ENCODE results near the gene TOMM22.

The TOMM22 gene

GRCh38 chr22:38697425-38698089, 15.8 kb downstream of the TOMM22 start:
- no peaks in the 10 kb centered on the region for H3K27me3 ChIP-seq (ENCODE audit: low read depth, low read length)
- peak overlapping the region; percentile 4 to 69 for H3K4me3 ChIP-seq (ENCODE audit: low read depth in 1 of 2, low read length in 2 of 2)
- peaks cover 19 to 34% of the 10 kb centered on the region in 2 donors for H3K4me1 ChIP-seq (ENCODE audit: control insufficient read depth in 1 of 2, insufficient read depth in 2 of 2, low read length in 2 of 2)
- H3K36me3 ChIP-seq (ENCODE audit: control insufficient read depth in 1 of 2, insufficient read depth in 2 of 2, low read length in 2 of 2), result peaks cover 0 to 5% of the 10 kb centered on the region in 2 donors
- no peaks in the 10 kb centered on the region for H3K9me3 ChIP-seq (ENCODE audit: control insufficient read depth in 1 of 2, low read length in 2 of 2)
- peak overlapping the region; percentile 70 for H3K27ac ChIP-seq (ENCODE audit: low read length)

- Histone ChIP-seq H3K36me3 (ENCODE audit: control insufficient read depth in 1 of 2, insufficient read depth in 2 of 2, low read length in 2 of 2) (peaks cover 0 to 1% of the 10 kb centered on the region in 2 donors), H3K4me3 (ENCODE audit: low read depth in 1 of 2, low read length in 2 of 2) (peak overlapping the region; percentile 59 to 69), H3K9me3 (ENCODE audit: control insufficient read depth in 1 of 2, low read length in 2 of 2) (no peaks in the 10 kb centered on the region), H3K27me3 (ENCODE audit: low read depth, low read length) (no peaks in the 10 kb centered on the region), H3K27ac (ENCODE audit: low read length) (peak overlapping the region; percentile 88), H3K4me1 (ENCODE audit: control insufficient read depth in 1 of 2, insufficient read depth in 2 of 2, low read length in 2 of 2) (peaks cover 19 to 34% of the 10 kb centered on the region in 2 donors)
These were observed 16.8 kb downstream of the TOMM22 start for GRCh38 chr22:38698407-38699094.

GRCh38 chr22:38699143-38699542, 17.4 kb downstream of the TOMM22 start:
- Histone ChIP-seq H3K4me3 (ENCODE audit: low read depth in 1 of 2, low read length in 2 of 2) (peak overlapping the region; percentile 59 to 69), H3K4me1 (ENCODE audit: control insufficient read depth in 1 of 2, insufficient read depth in 2 of 2, low read length in 2 of 2) (peaks cover 19 to 34% of the 10 kb centered on the region in 2 donors), H3K27ac (ENCODE audit: low read length) (peak overlapping the region; percentile 88), H3K27me3 (ENCODE audit: low read depth, low read length) (no peaks in the 10 kb centered on the region), H3K9me3 (ENCODE audit: control insufficient read depth in 1 of 2, low read length in 2 of 2) (no peaks in the 10 kb centered on the region), H3K36me3 (ENCODE audit: control insufficient read depth in 1 of 2, insufficient read depth in 2 of 2, low read length in 2 of 2) (no peaks in the 10 kb centered on the region)

- Histone ChIP-seq H3K27ac (ENCODE audit: low read length) (peak overlapping the region; percentile 88), H3K4me1 (ENCODE audit: control insufficient read depth in 1 of 2, insufficient read depth in 2 of 2, low read length in 2 of 2) (peaks cover 21 to 36% of the 10 kb centered on the region in 2 donors)
These were observed 18.0 kb downstream of the TOMM22 start for GRCh38 chr22:38699784-38700183.

DNA sequence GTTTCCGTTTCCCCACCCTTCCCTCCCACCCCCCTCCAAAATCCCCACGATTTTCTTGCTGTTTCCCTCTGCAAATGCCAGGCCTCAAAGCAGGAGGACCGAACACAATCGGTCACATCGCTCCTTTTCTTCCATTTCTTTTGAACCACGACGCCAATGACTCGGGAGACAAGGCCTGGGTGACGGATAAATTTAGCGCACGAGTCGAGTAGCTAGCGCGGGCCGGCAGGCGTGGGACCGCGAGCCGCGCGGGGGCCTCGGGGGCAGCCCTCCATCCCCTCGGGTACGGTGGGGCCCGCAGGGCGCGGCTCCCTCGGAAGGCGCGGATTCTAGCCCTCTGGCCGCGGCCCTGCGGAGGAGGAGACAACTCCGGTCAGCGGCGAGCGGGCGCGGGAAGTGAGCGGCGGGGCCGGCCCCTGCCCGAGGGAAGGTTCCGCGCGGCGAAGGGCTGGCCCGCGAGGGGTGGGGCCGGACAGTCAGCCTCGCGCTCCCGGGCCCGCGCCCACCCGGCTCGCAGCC, 18.6 kb downstream of the TOMM22 start:
- Histone ChIP-seq H3K9me3 (ENCODE audit: control insufficient read depth in 1 of 2, low read length in 2 of 2) (no peaks in the 10 kb centered on the region), H3K27me3 (ENCODE audit: low read depth, low read length) (no peaks in the 10 kb centered on the region), H3K4me1 (ENCODE audit: control insufficient read depth in 1 of 2, insufficient read depth in 2 of 2, low read length in 2 of 2) (peaks cover 23 to 39% of the 10 kb centered on the region in 2 donors), H3K36me3 (ENCODE audit: control insufficient read depth in 1 of 2, insufficient read depth in 2 of 2, low read length in 2 of 2) (no peaks in the 10 kb centered on the region), H3K4me3 (ENCODE audit: low read depth in 1 of 2, low read length in 2 of 2) (peak overlapping the region; percentile 59 to 69), H3K27ac (ENCODE audit: low read length) (peak overlapping the region; percentile 88)

More at GRCh38 chr22:38699784-38700183, 18.0 kb downstream of the TOMM22 start:
- Histone ChIP-seq H3K27me3 (ENCODE audit: low read depth, low read length) (no peaks in the 10 kb centered on the region), H3K36me3 (ENCODE audit: control insufficient read depth in 1 of 2, insufficient read depth in 2 of 2, low read length in 2 of 2) (no peaks in the 10 kb centered on the region), H3K4me3 (ENCODE audit: low read depth in 1 of 2, low read length in 2 of 2) (peak overlapping the region; percentile 59 to 69), H3K9me3 (ENCODE audit: control insufficient read depth in 1 of 2, low read length in 2 of 2) (no peaks in the 10 kb centered on the region)

DNA sequence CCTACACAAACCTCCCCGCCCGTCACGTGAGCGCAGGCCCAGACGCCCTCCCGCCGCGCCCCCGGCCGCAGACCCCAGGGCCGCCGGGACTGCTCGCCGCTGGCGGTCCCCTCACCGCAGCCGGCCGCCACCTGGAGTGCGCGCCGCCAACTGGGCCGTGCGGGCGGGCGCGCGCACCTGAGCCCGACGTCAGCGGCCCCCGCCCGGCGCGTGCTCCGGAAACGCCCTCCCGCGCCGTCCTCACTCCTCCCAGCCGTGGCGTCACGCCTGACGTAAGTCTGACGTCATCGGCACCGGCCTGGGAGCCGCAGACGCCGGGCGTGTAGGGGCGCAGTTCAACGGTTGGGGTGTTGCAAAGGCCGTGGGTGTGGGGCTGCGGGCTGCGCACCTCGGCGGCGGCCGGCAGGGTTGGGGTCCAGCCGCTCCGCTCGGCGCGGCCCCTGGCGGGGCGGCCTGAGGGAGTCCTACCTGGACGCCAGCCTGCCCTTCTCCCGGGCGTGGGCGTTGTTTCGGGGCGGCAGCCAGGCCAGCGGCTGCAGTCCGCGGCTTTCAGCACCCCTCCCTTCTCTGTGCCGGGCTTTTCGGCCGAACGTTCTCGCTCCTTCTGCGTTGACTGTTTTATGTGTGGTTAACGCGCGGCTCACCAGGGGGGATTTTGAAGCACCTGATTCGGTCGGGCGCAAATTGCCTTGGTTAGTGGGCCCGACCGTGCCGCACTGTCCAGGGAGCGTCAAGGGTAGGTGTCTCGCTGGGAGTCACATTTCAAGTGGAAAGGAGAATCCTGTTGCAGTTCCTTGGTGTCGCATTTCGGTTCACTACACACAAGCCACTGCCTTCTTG, 19.3 kb downstream of the TOMM22 start, which contains the start of gene JOSD1:
JOSD1 (minus strand) TSS at position 155 of the 840 bp plus-strand sequence. CDS start 956 bp downstream, outside the sequence.
- no peaks in the 10 kb centered on the region for H3K9me3 ChIP-seq (ENCODE audit: control insufficient read depth in 1 of 2, low read length in 2 of 2)

GRCh38 chr22:38704654-38705234, 23.0 kb downstream of the TOMM22 start:
- H3K27ac ChIP-seq (ENCODE audit: low read length), result peak overlapping the region; percentile 88
- H3K27me3 ChIP-seq (ENCODE audit: low read depth, low read length), result no peaks in the 10 kb centered on the region
- peaks cover under 1 to 5% of the 10 kb centered on the region in 2 donors for H3K36me3 ChIP-seq (ENCODE audit: control insufficient read depth in 1 of 2, insufficient read depth in 2 of 2, low read length in 2 of 2)
- H3K4me3 ChIP-seq (ENCODE audit: low read depth in 1 of 2, low read length in 2 of 2), result peak overlapping the region; percentile 43 to 47
- H3K9me3 ChIP-seq (ENCODE audit: control insufficient read depth in 1 of 2, low read length in 2 of 2), result no peaks in the 10 kb centered on the region
- H3K4me1 ChIP-seq (ENCODE audit: control insufficient read depth in 1 of 2, insufficient read depth in 2 of 2, low read length in 2 of 2), result peaks cover 23 to 24% of the 10 kb centered on the region in 2 donors

More for the DNA sequence above, 19.3 kb downstream of the TOMM22 start, which contains the start of gene JOSD1:
- Histone ChIP-seq H3K36me3 (ENCODE audit: control insufficient read depth in 1 of 2, insufficient read depth in 2 of 2, low read length in 2 of 2) (no peaks in the 10 kb centered on the region), H3K27ac (ENCODE audit: low read length) (peak within 1 kb of the TSS; percentile 88), H3K4me1 (ENCODE audit: control insufficient read depth in 1 of 2, insufficient read depth in 2 of 2, low read length in 2 of 2) (peaks cover 23 to 39% of the 10 kb centered on the region in 2 donors), H3K27me3 (ENCODE audit: low read depth, low read length) (no peaks in the 10 kb centered on the region), H3K4me3 (ENCODE audit: low read depth in 1 of 2, low read length in 2 of 2) (peak within 1 kb of the TSS; percentile 63 to 69)

DNA sequence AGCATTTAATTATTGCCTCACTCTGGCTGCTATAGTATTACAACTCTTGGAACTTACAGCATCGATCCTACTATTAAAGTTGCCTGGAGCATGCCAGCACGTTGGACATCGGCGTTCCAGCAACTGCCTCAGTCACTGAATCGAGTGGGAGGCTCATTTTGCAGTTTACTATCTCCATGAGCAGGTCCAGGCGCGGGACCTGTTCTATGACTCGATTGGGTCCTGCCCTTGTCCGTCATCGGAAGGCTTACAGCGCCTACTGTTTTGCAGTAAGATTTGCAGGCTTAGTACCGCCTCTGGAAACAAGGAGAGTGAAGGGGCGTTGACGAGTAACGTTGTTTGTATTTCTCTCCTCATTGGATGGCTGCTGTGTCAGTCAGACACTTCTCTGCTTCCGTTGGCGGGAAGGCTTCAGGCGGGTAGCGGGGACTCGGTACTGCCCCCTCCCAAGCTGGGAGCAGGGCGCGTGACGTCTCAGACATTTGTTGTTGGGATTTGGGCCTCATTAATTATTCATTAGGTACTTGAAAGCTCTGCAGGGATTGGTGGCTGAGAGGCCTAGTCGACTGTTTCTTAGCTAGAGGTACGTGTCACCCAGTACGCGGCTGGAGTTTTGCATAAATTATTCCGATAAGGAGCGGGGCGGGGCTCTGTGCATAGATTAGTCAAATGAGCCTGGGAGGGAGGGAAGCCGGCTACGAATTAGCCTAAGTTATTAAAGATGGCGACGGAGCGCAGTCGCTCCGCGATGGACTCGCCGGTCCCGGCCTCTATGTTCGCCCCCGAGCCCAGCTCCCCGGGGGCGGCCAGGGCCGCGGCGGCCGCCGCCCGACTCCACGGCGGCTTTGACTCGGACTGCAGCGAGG, 23.7 kb downstream of the TOMM22 start, which contains the start of gene GTPBP1:
GTPBP1 (plus strand) TSS at position 710 of the 866 bp plus-strand sequence; CDS start at position 722, 12 bp downstream.
- H3K36me3 ChIP-seq (ENCODE audit: control insufficient read depth in 1 of 2, insufficient read depth in 2 of 2, low read length in 2 of 2), result peaks cover 6 to 12% of the 10 kb centered on the region in 2 donors
- H3K27ac ChIP-seq (ENCODE audit: low read length), result peak within 1 kb of the TSS; percentile 90
- H3K9me3 ChIP-seq (ENCODE audit: control insufficient read depth in 1 of 2, low read length in 2 of 2), result no peaks in the 10 kb centered on the region
- peaks cover 23 to 24% of the 10 kb centered on the region in 2 donors for H3K4me1 ChIP-seq (ENCODE audit: control insufficient read depth in 1 of 2, insufficient read depth in 2 of 2, low read length in 2 of 2)
- peak within 1 kb of the TSS; percentile 79 to 90 for H3K4me3 ChIP-seq (ENCODE audit: low read depth in 1 of 2, low read length in 2 of 2)
- H3K27me3 ChIP-seq (ENCODE audit: low read depth, low read length), result no peaks in the 10 kb centered on the region

DNA sequence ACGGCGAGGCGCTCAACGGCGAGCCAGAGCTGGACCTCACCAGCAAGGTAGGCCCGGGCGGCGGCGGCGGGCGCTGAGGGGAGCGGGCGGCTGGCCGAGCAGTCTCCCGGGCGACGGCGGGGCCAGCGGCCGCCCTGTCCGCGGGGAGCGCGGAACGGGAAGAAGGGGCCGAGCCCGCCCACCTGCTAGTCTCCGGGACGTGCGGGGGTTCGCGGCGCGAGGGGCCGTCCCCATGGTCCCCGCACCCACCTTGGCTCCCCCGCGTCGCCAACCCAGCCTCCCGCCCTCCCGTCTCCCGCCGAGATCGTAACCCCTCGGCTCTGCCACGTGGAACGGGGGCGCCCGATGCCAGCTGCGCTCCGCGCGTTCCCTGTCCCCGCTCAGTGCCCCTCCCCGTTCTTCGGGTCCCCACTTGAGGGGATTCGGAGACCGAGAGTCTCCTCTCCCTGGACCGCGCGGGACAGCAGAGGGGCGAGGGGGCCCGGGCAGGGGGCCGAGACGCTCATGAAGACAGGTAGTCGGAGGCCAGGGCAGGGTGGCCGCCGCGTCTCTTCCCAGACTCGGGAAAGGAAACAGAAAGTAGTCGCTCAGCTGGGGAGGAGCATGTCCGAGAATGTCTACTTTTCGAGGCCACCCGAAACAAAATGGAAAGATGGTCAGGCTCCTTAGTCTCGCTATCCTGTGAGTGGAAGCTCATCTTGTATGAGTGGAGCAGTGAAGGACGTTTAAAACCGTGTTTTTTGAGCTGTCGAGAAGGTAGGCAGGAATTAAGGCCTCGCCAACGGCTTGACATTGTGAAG, 24.5 kb downstream of the TOMM22 start:
- Histone ChIP-seq H3K27me3 (ENCODE audit: low read depth, low read length) (no peaks in the 10 kb centered on the region), H3K27ac (ENCODE audit: low read length) (peak overlapping the region; percentile 90), H3K4me3 (ENCODE audit: low read depth in 1 of 2, low read length in 2 of 2) (peak overlapping the region; percentile 79 to 90), H3K36me3 (ENCODE audit: control insufficient read depth in 1 of 2, insufficient read depth in 2 of 2, low read length in 2 of 2) (peaks cover 6 to 13% of the 10 kb centered on the region in 2 donors), H3K4me1 (ENCODE audit: control insufficient read depth in 1 of 2, insufficient read depth in 2 of 2, low read length in 2 of 2) (peaks cover 23 to 24% of the 10 kb centered on the region in 2 donors), H3K9me3 (ENCODE audit: control insufficient read depth in 1 of 2, low read length in 2 of 2) (no peaks in the 10 kb centered on the region)

All from muscle layer of duodenum (tissue), 2 donors.